Measurements from ENCODE around the gene PGP. TPM values are rescaled to one million over a fixed set of nuclear protein-coding genes. Genes with fewer than 3 reads are reported as not detected.

Gene PGP
- total RNA-seq, 1 donor from 2014 or later = 23.4 TPM

GRCh38 chr16:2190002-2190658, 24.5 kb downstream of the PGP start:
- intact Hi-C loops (cut with DNase I) = no loop called here
- no peak for DNase-seq (ENCODE audit: low spot score)

GRCh38 chr16:2189252-2189893, 25.3 kb downstream of the PGP start:
- no peak for DNase-seq (ENCODE audit: low spot score)
- intact Hi-C loops (cut with DNase I) = no loop called here

- intact Hi-C loops (cut with DNase I) = no loop called here
- DNase-seq (ENCODE audit: low spot score) = no peak
These were observed 26.2 kb downstream of the PGP start for GRCh38 chr16:2188395-2188794.

- DNase-seq (ENCODE audit: low spot score) = no peak
- intact Hi-C loops (cut with DNase I) = no loop called here
These were observed 27.4 kb downstream of the PGP start for GRCh38 chr16:2187212-2187611.

GRCh38 chr16:2186505-2186904, 28.1 kb downstream of the PGP start:
- intact Hi-C loops (cut with DNase I) = no loop called here

GRCh38 chr16:2186064-2186463, 28.6 kb downstream of the PGP start:
- intact Hi-C loops (cut with DNase I) = no loop called here
- no peak for DNase-seq (ENCODE audit: low spot score)

More at GRCh38 chr16:2186505-2186904, 28.1 kb downstream of the PGP start:
- no peak for DNase-seq (ENCODE audit: low spot score)

GRCh38 chr16:2184962-2185361, 29.7 kb downstream of the PGP start:
- intact Hi-C loops (cut with DNase I) = no loop called here
- DNase-seq (ENCODE audit: low spot score) = no peak

GRCh38 chr16:2184346-2184745, 30.3 kb downstream of the PGP start:
- intact Hi-C loops (cut with DNase I) = no loop called here
- no peak for DNase-seq (ENCODE audit: low spot score)

GRCh38 chr16:2183671-2184070, 31.0 kb downstream of the PGP start:
- DNase-seq (ENCODE audit: low spot score) = no peak
- intact Hi-C loops (cut with DNase I) = no loop called here

- intact Hi-C loops (cut with DNase I) = no loop called here
- DNase-seq (ENCODE audit: low spot score) = no peak
These were observed 32.7 kb downstream of the PGP start for GRCh38 chr16:2181952-2182351.

GRCh38 chr16:2180962-2181923, 33.4 kb downstream of the PGP start:
- no peak for DNase-seq (ENCODE audit: low spot score)
- intact Hi-C loops (cut with DNase I) = no loop called here

- intact Hi-C loops (cut with DNase I) = no loop called here
- no peak for DNase-seq (ENCODE audit: low spot score)
These were observed 34.2 kb downstream of the PGP start for GRCh38 chr16:2180461-2180860.

GRCh38 chr16:2179576-2179975, 35.1 kb downstream of the PGP start:
- DNase-seq (ENCODE audit: low spot score) = no peak
- intact Hi-C loops (cut with DNase I) = no loop called here

GRCh38 chr16:2179107-2179501, 35.5 kb downstream of the PGP start:
- no peak for DNase-seq (ENCODE audit: low spot score)
- intact Hi-C loops (cut with DNase I) = no loop called here

GRCh38 chr16:2178321-2179106, 36.1 kb downstream of the PGP start:
- DNase-seq (ENCODE audit: low spot score) = no peak
- intact Hi-C loops (cut with DNase I) = no loop called here

GRCh38 chr16:2177561-2177960, 37.1 kb downstream of the PGP start:
- intact Hi-C loops (cut with DNase I) = no loop called here

GRCh38 chr16:2177101-2177500, 37.5 kb downstream of the PGP start:
- intact Hi-C loops (cut with DNase I) = no loop called here
- DNase-seq (ENCODE audit: low spot score) = no peak

More at GRCh38 chr16:2177561-2177960, 37.1 kb downstream of the PGP start:
- DNase-seq (ENCODE audit: low spot score) = no peak

- no peak for DNase-seq (ENCODE audit: low spot score)
- intact Hi-C loops (cut with DNase I) = no loop called here
These were observed 38.6 kb downstream of the PGP start for GRCh38 chr16:2176047-2176446.

GRCh38 chr16:2175454-2175853, 39.2 kb downstream of the PGP start:
- intact Hi-C loops (cut with DNase I) = no loop called here

More at GRCh38 chr16:2175454-2175853, 39.2 kb downstream of the PGP start:
- DNase-seq (ENCODE audit: low spot score) = no peak
